Neural cell (in vitro differentiated cells): ENCODE results near the gene IRF4. TPM values are rescaled to one million over a fixed set of nuclear protein-coding genes. Genes with fewer than 3 reads are reported as not detected.

Experiments used
- H2AFZ ChIP-seq: fragments of 200-600, 300-800 bp; sonication (generic), shearing (Covaris generic); 2 replicates; pipeline ENCODE4 v1.6.0; 2014; ENCODE audit warnings: low read depth, mild to moderate bottlenecking, antibody characterized with exemption, low read length, moderate library complexity
- H3F3A ChIP-seq: fragments of 200-600 bp; shearing (Covaris generic); 2 replicates; pipeline ENCODE4 v1.6.1; 2016; ENCODE audit warnings: mild to moderate bottlenecking, moderate library complexity, mixed read lengths, antibody characterized with exemption, low read length; ENCODE audit not compliant: insufficient read depth, poor library complexity, severe bottlenecking
- H3K27ac ChIP-seq: fragments of 200-600, 300-800 bp; sonication (generic), shearing (Covaris generic); 2 replicates; pipeline ENCODE4 v1.5.1; 2014; ENCODE audit warnings: mild to moderate bottlenecking, low read length, moderate library complexity
- H3K27me3 ChIP-seq: fragments of 300-800, 200-600 bp; sonication (generic), shearing (Covaris generic); 2 replicates; pipeline ENCODE4 v1.6.0; 2014; ENCODE audit warnings: mild to moderate bottlenecking, low read depth, low read length, moderate library complexity; ENCODE audit not compliant: insufficient read depth
- H3K36me3 ChIP-seq: fragments of 300-800, 200-600 bp; sonication (generic), shearing (Covaris generic); 2 replicates; pipeline ENCODE4 v1.5.1; 2014; ENCODE audit warnings: mild to moderate bottlenecking, antibody characterized with exemption, low read length, moderate library complexity; ENCODE audit not compliant: insufficient read depth
- H3K4me2 ChIP-seq: fragments of 300-800, 200-600 bp; sonication (generic), shearing (Covaris generic); 2 replicates; pipeline ENCODE4 v1.6.0; 2014; ENCODE audit warnings: mild to moderate bottlenecking, low read length
- H3K4me3 ChIP-seq: fragments of 300-800, 200-600 bp; sonication (generic), shearing (Covaris generic); 2 replicates; pipeline ENCODE4 v1.5.1; 2014; ENCODE audit warnings: mild to moderate bottlenecking, low read length, moderate library complexity
- H3K79me2 ChIP-seq: fragments of 200-600 bp; shearing (Covaris generic); replicated peaks from 2 replicates; pipeline ENCODE4 v1.6.0; 2014; ENCODE audit warnings: mild to moderate bottlenecking, low read length, moderate library complexity; ENCODE audit not compliant: insufficient read depth
- H3K9ac ChIP-seq: fragments of 300-800, 200-600 bp; sonication (generic), shearing (Covaris generic); 2 replicates; pipeline ENCODE4 v1.6.1; 2016; ENCODE audit warnings: mild to moderate bottlenecking, low read length, mixed read lengths
- H3K9me2 ChIP-seq: fragments of 200-600 bp; shearing (Covaris generic); 2 replicates; pipeline ENCODE4 v1.6.1; 2016; ENCODE audit warnings: mild to moderate bottlenecking, low read length, mixed read lengths; ENCODE audit not compliant: insufficient read depth
- H3K9me3 ChIP-seq: fragments of 200-600, 300-800 bp; sonication (generic), shearing (Covaris generic); 2 replicates; pipeline ENCODE4 v1.6.1; 2016; ENCODE audit warnings: mild to moderate bottlenecking, mixed run types, low read length, moderate library complexity, mixed read lengths
- H4K20me1 ChIP-seq: fragments of 200-600 bp; shearing (Covaris generic); 2 replicates; pipeline ENCODE4 v1.6.1; 2016; ENCODE audit warnings: mild to moderate bottlenecking, mixed run types; ENCODE audit not compliant: insufficient read depth
- CTCF ChIP-seq: fragments of 450-650 bp; IDR thresholded peaks from 2 replicates; pipeline ENCODE4 v1.5.1; 2014; ENCODE audit warnings: antibody characterized with exemption, mild to moderate bottlenecking, moderate library complexity; ENCODE audit not compliant: poor library complexity, severe bottlenecking
- EP300 ChIP-seq: fragments of 450-650 bp; conservative IDR thresholded peaks from 2 replicates; pipeline ENCODE4 v1.6.1; 2014; ENCODE audit warnings: antibody characterized with exemption, mild to moderate bottlenecking, moderate library complexity; ENCODE audit not compliant: poor library complexity, severe bottlenecking
- EZH2 ChIP-seq: fragments of 200-600, 300-800 bp; shearing (Covaris generic), sonication (generic); IDR thresholded peaks from 2 replicates; pipeline ENCODE4 v1.6.1; 2014; ENCODE audit warnings: antibody characterized with exemption, low read length, borderline replicate concordance, mild to moderate bottlenecking; ENCODE audit not compliant: insufficient read depth, poor library complexity, severe bottlenecking
- MXI1 ChIP-seq: fragments of 450-650 bp; conservative IDR thresholded peaks from 2 replicates; pipeline ENCODE4 v1.6.1; 2014; ENCODE audit warnings: antibody characterized with exemption, mild to moderate bottlenecking; ENCODE audit not compliant: poor library complexity, severe bottlenecking
- POLR2AphosphoS5 ChIP-seq: IDR thresholded peaks from 2 replicates; pipeline ENCODE4 v1.6.1; 2012
- RAD21 ChIP-seq: fragments of 450-650 bp; conservative IDR thresholded peaks from 2 replicates; pipeline ENCODE4 v1.6.1; 2014; ENCODE audit warnings: antibody characterized with exemption, mild to moderate bottlenecking, moderate library complexity
- SMC3 ChIP-seq: fragments of 450-650 bp; conservative IDR thresholded peaks from 2 replicates; pipeline ENCODE4 v1.6.1; 2014; ENCODE audit warnings: antibody characterized with exemption, mild to moderate bottlenecking, moderate library complexity; ENCODE audit not compliant: poor library complexity
- TAF1 ChIP-seq: IDR thresholded peaks from 2 replicates; pipeline ENCODE4 v1.6.1; 2012; ENCODE audit warnings: low read depth
- polyA plus RNA-seq: library from polyadenylated mRNA; depleted of rRNA; stranded (reverse); fragments of >200 nt; gene quantifications from 2 replicates; pipeline ENCODE4 v1.2.3, GENCODE V29; 2014
- TF ChIP-seq, protein P1 (sequence below): IDR thresholded peaks from 2 replicates; pipeline ENCODE4 v1.6.1; 2012; ENCODE audit warnings: borderline replicate concordance

The IRF4 gene
- polyA plus RNA-seq, 1 donor from 2014 or later: 0.05 TPM

GRCh38 chr6:453152-453551, 61.6 kb downstream of the IRF4 start:
- TF ChIP-seq EZH2 (no peak), CTCF (no peak), TAF1 (no peak), SMC3 (no peak), MXI1 (no peak), POLR2AphosphoS5 (no peak), RAD21 (no peak), EP300 (no peak)
- TF ChIP-seq, protein P1, sequence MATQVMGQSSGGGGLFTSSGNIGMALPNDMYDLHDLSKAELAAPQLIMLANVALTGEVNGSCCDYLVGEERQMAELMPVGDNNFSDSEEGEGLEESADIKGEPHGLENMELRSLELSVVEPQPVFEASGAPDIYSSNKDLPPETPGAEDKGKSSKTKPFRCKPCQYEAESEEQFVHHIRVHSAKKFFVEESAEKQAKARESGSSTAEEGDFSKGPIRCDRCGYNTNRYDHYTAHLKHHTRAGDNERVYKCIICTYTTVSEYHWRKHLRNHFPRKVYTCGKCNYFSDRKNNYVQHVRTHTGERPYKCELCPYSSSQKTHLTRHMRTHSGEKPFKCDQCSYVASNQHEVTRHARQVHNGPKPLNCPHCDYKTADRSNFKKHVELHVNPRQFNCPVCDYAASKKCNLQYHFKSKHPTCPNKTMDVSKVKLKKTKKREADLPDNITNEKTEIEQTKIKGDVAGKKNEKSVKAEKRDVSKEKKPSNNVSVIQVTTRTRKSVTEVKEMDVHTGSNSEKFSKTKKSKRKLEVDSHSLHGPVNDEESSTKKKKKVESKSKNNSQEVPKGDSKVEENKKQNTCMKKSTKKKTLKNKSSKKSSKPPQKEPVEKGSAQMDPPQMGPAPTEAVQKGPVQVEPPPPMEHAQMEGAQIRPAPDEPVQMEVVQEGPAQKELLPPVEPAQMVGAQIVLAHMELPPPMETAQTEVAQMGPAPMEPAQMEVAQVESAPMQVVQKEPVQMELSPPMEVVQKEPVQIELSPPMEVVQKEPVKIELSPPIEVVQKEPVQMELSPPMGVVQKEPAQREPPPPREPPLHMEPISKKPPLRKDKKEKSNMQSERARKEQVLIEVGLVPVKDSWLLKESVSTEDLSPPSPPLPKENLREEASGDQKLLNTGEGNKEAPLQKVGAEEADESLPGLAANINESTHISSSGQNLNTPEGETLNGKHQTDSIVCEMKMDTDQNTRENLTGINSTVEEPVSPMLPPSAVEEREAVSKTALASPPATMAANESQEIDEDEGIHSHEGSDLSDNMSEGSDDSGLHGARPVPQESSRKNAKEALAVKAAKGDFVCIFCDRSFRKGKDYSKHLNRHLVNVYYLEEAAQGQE: no peak
- Histone ChIP-seq H3K9ac (no peak overlapping the region), H2AFZ (no peak overlapping the region)

GRCh38 chr6:454148-454991, 62.8 kb downstream of the IRF4 start:
- Histone ChIP-seq H3K4me2 (no peak overlapping the region), H3K9me3 (no peaks in the 10 kb centered on the region), H3F3A (no peaks in the 10 kb centered on the region), H3K36me3 (no peaks in the 10 kb centered on the region), H3K27ac (no peak overlapping the region), H3K9me2 (no peaks in the 10 kb centered on the region), H2AFZ (no peak overlapping the region), H4K20me1 (no peaks in the 10 kb centered on the region), H3K79me2 (no peaks in the 10 kb centered on the region), H3K27me3 (no peaks in the 10 kb centered on the region), H3K4me3 (no peak overlapping the region), H3K9ac (no peak overlapping the region)
- TF ChIP-seq SMC3: no peak
- TF ChIP-seq, protein P1: no peak

More at GRCh38 chr6:453152-453551, 61.6 kb downstream of the IRF4 start:
- H3F3A ChIP-seq: no peaks in the 10 kb centered on the region
- no peak overlapping the region for H3K27ac ChIP-seq
- H3K9me2 ChIP-seq: no peaks in the 10 kb centered on the region
- no peak overlapping the region for H3K4me3 ChIP-seq
- no peak overlapping the region for H3K4me2 ChIP-seq
- no peaks in the 10 kb centered on the region for H3K27me3 ChIP-seq
- H3K36me3 ChIP-seq: no peaks in the 10 kb centered on the region
- H4K20me1 ChIP-seq: no peaks in the 10 kb centered on the region
- H3K9me3 ChIP-seq: no peaks in the 10 kb centered on the region
- no peaks in the 10 kb centered on the region for H3K79me2 ChIP-seq
